GM19467 (cell line): ENCODE results near the gene SLC13A3.

ENCODE experiments used
- ATAC-seq: cut with Tn5 transposase; IDR thresholded peaks from one replicate; pipeline ENCODE4 v1.9.1; 2021; ENCODE audit warnings: mild to moderate bottlenecking, moderate library complexity; ENCODE audit not compliant: unreplicated experiment

SLC13A3 gene

GRCh38 chr20:46584508-46584907, 66.8 kb downstream of the SLC13A3 start:
- no peak for ATAC-seq

- no peak for ATAC-seq
Measured at GRCh38 chr20:46583411-46584214, 67.6 kb downstream of the SLC13A3 start.

- no peak for ATAC-seq
Measured at GRCh38 chr20:46582648-46583047, 68.6 kb downstream of the SLC13A3 start.

DNA sequence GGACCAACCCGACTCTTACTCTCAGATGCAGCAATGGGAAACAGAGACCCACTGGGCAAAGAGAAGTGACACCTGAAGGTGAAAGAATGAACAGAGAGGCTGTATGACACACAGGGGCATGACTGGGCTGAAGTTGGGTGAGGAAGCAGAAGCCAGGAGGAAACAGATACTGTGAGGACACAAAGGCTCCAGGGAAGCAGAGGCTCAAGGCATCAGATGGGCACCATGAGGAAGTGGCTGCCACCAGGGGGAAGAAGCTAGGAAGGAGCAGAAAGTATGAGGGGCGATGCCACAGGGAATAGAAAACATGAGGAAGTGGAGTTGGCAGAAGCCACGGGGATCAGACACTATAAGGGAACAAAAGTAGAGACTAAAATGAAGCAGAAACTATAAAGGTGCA, 69.9 kb downstream of the SLC13A3 start:
- ATAC-seq: no peak

DNA sequence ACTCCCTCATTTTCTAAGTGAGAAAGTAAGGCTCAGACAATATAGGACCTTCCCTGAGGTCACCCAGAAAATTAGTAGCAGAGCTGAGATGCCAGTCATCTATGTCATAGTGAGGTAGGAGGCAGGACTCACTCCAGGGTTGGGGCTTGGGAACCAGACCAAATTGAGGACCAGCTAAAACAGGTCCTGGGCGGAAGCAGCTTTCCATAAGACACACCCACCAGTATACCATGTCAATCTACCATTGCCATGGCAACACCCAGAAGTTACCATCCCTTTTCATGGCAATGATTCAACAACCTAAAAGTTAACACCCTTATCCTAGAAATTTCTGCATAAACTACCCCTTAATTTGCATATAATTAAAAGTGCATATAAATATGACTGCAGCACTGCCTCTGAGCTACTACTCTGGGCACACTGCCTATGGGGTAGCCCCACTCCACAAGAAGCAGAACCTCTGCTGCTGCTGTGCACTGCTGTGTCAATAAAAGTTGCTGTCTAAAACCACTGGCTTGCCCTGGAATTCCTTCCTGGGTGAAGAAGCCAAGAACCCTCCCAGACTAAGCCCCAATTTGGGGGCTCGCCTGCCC, 70.5 kb downstream of the SLC13A3 start:
- ATAC-seq: no peak

DNA sequence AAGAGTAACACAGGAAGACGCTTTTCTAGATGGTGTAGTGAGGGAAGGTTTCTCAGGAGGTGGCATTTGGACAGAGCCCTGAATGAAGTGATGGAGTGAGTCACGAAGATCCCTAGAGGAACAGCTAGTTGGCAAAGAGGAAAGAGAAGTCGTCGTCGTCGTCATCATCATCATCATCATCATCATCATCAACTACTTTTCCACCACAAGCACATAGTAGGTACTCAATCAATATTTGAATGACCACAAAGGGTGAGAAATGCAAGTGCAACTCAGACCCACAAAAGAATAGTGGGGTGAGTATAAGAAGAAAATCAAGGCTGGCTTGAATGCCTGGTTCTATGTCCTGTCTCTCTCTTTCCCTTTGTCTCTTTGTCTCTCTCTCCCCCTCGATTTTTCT, 72.5 kb downstream of the SLC13A3 start:
- ATAC-seq: no peak

GRCh38 chr20:46576774-46577395, 74.4 kb downstream of the SLC13A3 start:
- no peak for ATAC-seq

DNA sequence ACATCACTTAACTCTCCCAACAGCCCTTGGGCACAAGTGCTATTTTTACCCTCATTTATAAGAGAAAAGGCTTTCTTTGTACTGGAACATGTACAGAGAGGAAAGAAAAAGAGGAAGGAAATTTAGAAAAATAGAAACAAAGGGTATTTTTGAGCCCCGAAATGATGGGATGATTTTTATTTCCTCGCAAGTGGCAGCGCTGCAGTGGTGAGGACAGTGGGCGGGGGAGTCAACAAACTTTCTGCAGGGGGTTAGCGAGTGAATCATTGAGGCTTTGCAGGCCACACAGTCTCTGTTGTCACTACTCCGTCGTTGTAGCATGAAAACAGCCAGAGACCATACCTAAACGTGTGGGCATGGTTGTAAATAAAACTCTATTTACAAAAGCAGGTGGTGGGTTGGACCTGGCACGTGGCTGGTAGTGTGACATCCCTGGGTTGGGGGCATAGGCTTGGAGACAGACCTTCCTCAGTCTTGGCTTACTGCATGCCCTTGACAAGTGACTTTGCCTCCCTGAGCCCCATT, 75.3 kb downstream of the SLC13A3 start:
- ATAC-seq: no peak

GRCh38 chr20:46575394-46575793, 75.9 kb downstream of the SLC13A3 start:
- ATAC-seq: no peak

DNA sequence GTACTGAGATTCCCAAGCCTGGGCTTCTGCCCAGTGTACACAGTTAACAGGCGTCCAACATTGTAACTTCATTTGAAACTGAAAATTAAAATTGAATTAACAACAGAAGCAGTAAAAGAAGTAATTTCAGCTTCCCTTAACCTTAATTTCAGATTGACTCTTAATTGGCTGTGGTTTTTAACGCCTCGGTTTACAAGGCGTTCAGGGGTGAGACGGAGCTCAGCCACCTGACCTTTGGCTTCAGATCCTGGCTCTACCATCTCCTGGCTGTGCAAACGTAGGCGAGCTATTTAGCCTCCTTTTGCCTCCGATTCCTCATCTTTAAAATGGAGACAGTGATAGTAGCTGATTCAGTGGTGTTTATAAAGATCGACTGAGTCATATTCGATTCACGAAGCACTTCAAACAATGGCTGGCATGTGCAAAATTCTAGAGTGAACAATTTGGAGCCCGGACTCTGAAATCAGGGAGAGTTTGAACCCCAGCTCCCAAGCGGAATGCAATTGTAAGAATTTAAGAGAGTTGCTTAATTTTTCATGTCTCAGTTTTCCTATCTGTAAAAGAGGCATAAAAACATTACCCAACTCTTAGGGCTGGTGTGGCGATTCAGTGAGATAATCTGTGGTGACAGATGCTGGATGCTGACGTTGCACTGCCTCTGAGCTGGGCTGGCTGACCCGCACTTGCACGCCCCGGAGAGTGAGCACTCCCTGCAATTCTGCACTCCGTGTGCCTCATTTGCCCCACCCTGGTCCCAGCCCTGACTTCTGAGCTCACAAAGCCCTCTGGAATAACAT, 77.3 kb downstream of the SLC13A3 start:
- ATAC-seq: no peak

DNA sequence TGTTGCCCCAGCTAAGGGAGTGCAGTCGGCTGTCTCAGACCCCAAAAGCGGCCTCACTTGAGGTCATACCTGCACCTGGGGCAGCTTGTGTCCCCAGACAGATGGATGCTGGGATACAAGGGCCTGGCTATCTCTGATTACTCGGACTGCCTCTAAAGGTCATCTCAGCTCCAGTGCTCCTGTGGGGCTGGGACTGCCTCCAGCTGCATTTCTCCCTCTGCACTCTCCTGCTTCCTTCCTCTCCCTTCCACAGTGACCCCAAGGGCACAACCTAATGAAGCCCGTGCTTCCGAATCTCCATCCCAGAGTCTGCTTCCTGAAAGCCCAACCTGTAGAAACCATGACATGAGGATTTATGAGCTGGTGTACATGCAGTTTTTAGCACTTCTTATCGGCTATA, 78.0 kb downstream of the SLC13A3 start:
- no peak for ATAC-seq

- no peak for ATAC-seq
Measured at GRCh38 chr20:46572790-46573189, 78.5 kb downstream of the SLC13A3 start.

DNA sequence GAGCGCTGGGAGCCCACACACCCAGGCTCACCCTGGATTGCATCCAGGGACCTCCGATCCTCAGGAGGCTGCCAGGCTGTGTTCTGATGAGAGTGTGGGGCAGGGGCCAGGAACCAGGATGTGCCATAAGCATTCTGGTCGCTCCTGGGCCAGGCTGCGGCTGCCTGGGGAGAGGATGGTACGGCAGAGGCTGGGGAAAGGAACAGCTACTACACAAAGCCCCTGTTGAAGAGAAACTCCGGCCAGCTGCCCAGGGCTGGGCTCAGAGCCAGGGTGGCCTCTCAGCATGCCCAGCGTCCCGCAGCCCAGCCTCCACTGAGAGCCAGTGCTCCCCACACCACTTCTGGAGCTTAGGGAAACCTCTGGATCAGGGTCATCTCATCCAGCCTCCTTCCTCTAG, 79.1 kb downstream of the SLC13A3 start:
- ATAC-seq: no peak

DNA sequence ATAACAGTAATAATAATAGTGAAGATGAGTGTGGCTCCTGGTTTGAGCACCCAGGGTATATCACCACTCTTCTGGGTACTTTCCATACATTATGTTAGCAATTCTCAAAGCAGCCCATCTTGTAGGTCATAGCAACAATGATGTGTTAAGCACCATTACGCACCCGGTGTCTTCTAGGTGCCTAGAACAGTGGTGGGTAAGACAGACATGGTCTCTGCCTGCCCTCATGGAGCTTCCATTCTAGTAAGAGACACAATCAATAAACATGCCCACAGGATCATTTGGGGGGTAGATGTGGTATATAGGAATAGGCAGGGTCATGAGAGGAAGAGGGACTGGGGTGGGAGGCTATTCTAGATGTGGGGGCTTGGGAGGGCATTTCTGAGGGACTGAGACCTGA, 79.8 kb downstream of the SLC13A3 start:
- no peak for ATAC-seq

GRCh38 chr20:46570956-46571355, 80.3 kb downstream of the SLC13A3 start:
- no peak for ATAC-seq

GRCh38 chr20:46569961-46570360, 81.3 kb downstream of the SLC13A3 start:
- ATAC-seq: no peak

- no peak for ATAC-seq
Measured at GRCh38 chr20:46568570-46569129, 82.6 kb downstream of the SLC13A3 start.

GRCh38 chr20:46566125-46566524, 85.1 kb downstream of the SLC13A3 start:
- no peak for ATAC-seq

- no peak for ATAC-seq
Measured at GRCh38 chr20:46564241-46564957, 86.9 kb downstream of the SLC13A3 start.

GRCh38 chr20:46563860-46564221, 87.4 kb downstream of the SLC13A3 start:
- no peak for ATAC-seq
